OCI-LY7 (cell line): Measurements from ENCODE around the gene UBAC1. TPM values are rescaled to one million over a fixed set of nuclear protein-coding genes. Genes with fewer than 3 reads are reported as not detected.

ENCODE experiments used
- BruUV-seq: library from RNA; stranded (reverse); fragments of 400-500 nt; replicated peaks from 2 replicates; lab custom pipeline; 2021; lab: Mats Ljungman, UMichigan
- CTCF ChIA-PET: fragments of 300-600 bp; sonication (Branson Sonifier 250); formaldehyde crosslinking; loops from one replicate; lab custom pipeline; 2022; ENCODE audit warnings: antibody characterized with exemption; ENCODE audit not compliant: unreplicated experiment; lab: Charles Lee
- POLR2A ChIA-PET: fragments of 300-600 bp; sonication (Branson Sonifier 250); formaldehyde crosslinking; loops from one replicate; lab custom pipeline; 2022; ENCODE audit warnings: antibody characterized with exemption; lab: Charles Lee
- DNase-seq: peaks from one replicate; pipeline ENCODE4 v3.0.0-alpha.2; 2015; ENCODE audit warnings: low spot score
- H2AFZ ChIP-seq: fragments of 200-600 bp; sonication (generic), shearing (Covaris generic); 2 replicates; pipeline ENCODE4 v1.6.1; 2014; ENCODE audit warnings: mild to moderate bottlenecking, antibody characterized with exemption, low read length, moderate library complexity
- H3K27ac ChIP-seq: fragments of 200-600 bp; sonication (generic); 2 replicates; pipeline ENCODE4 v1.5.1; 2014; ENCODE audit warnings: mixed run types, low read depth, mild to moderate bottlenecking, moderate library complexity, low read length, inconsistent platforms; ENCODE audit not compliant: poor library complexity, severe bottlenecking
- H3K36me3 ChIP-seq: fragments of 200-600 bp; sonication (generic); 2 replicates; pipeline ENCODE4 v1.6.1; 2014; ENCODE audit warnings: mild to moderate bottlenecking, antibody characterized with exemption, low read length, moderate library complexity, mixed read lengths; ENCODE audit not compliant: insufficient read depth
- H3K4me1 ChIP-seq: fragments of 200-600 bp; sonication (generic); 2 replicates; pipeline ENCODE4 v1.5.1; 2014; ENCODE audit warnings: mild to moderate bottlenecking, low read length; ENCODE audit not compliant: insufficient read depth, poor library complexity, severe bottlenecking
- H3K4me2 ChIP-seq: fragments of 200-600 bp; sonication (generic); 2 replicates; pipeline ENCODE4 v1.6.1; 2014; ENCODE audit warnings: mild to moderate bottlenecking, low read length
- H3K4me3 ChIP-seq: fragments of 200-600 bp; sonication (generic); 2 replicates; pipeline ENCODE4 v1.5.1; 2014; ENCODE audit warnings: mild to moderate bottlenecking, low read depth, low read length; ENCODE audit not compliant: poor library complexity, severe bottlenecking
- H3K79me2 ChIP-seq: fragments of 200-600 bp; sonication (generic); 2 replicates; pipeline ENCODE4 v1.6.1; 2016; ENCODE audit warnings: low read depth, mild to moderate bottlenecking, low read length, moderate library complexity, mixed read lengths; ENCODE audit not compliant: insufficient read depth
- H3K9me2 ChIP-seq: fragments of 200-600 bp; sonication (generic); 2 replicates; pipeline ENCODE4 v1.6.1; 2016; ENCODE audit warnings: mild to moderate bottlenecking, low read length, mixed read lengths; ENCODE audit not compliant: insufficient read depth
- H3K9me3 ChIP-seq: fragments of 200-600 bp; sonication (generic); 2 replicates; pipeline ENCODE4 v1.6.1; 2014; ENCODE audit warnings: mild to moderate bottlenecking, mixed run types, low read length, mixed read lengths
- H4K20me1 ChIP-seq: fragments of 200-600 bp; sonication (generic); 2 replicates; pipeline ENCODE4 v1.6.1; 2014; ENCODE audit warnings: mild to moderate bottlenecking, antibody characterized with exemption, low read length, moderate library complexity, mixed read lengths; ENCODE audit not compliant: insufficient read depth
- EZH2phosphoT487 ChIP-seq: fragments of 200-600 bp; sonication (generic); IDR thresholded peaks from 2 replicates; pipeline ENCODE4 v1.6.1; 2018; ENCODE audit warnings: low read depth, borderline replicate concordance, mild to moderate bottlenecking, mixed run types, antibody characterized with exemption, low read length, moderate library complexity, mixed read lengths
- intact Hi-C: fragments of 100-400 bp; cut with micrococcal nuclease; formaldehyde crosslinking; loops from one replicate; pipeline ENCODE4 v1.10.0; 2022; ENCODE audit not compliant: unreplicated experiment
- total RNA-seq, 2 experiments: library from RNA; depleted of rRNA in 1 of 2; stranded (reverse); fragments of >200 nt in 1 of 2; shearing (Covaris generic) in 1 of 2; gene quantifications; 2 replicates each; pipeline ENCODE4 v1.2.3, GENCODE V29; 2014 to 2022
- TF ChIP-seq, protein P1 (sequence below): fragments of 200-600 bp; sonication (generic); conservative IDR thresholded peaks from 2 replicates; pipeline ENCODE4 v1.5.1; 2014; ENCODE audit warnings: mild to moderate bottlenecking, antibody characterized with exemption, low read length, moderate library complexity, mixed read lengths

The UBAC1 gene
- total RNA-seq, 2 experiments from 2014 or later, result 42.3 to 59.2 TPM

GRCh38 chr9:135939351-135940265 lies 21.6 kb downstream of the UBAC1 start:
- Histone ChIP-seq H3K4me2 (no peak overlapping the region), H3K4me1 (no peaks in the 10 kb centered on the region), H3K27ac (no peak overlapping the region), H3K79me2 (no peaks in the 10 kb centered on the region), H2AFZ (no peak overlapping the region), H4K20me1 (no peaks in the 10 kb centered on the region), H3K9me2 (no peaks in the 10 kb centered on the region), H3K36me3 (peaks cover 80% of the 10 kb centered on the region), H3K4me3 (no peak overlapping the region), H3K9me3 (no peaks in the 10 kb centered on the region)
- no TSS peak for BruUV-seq
- TF ChIP-seq, protein P1, sequence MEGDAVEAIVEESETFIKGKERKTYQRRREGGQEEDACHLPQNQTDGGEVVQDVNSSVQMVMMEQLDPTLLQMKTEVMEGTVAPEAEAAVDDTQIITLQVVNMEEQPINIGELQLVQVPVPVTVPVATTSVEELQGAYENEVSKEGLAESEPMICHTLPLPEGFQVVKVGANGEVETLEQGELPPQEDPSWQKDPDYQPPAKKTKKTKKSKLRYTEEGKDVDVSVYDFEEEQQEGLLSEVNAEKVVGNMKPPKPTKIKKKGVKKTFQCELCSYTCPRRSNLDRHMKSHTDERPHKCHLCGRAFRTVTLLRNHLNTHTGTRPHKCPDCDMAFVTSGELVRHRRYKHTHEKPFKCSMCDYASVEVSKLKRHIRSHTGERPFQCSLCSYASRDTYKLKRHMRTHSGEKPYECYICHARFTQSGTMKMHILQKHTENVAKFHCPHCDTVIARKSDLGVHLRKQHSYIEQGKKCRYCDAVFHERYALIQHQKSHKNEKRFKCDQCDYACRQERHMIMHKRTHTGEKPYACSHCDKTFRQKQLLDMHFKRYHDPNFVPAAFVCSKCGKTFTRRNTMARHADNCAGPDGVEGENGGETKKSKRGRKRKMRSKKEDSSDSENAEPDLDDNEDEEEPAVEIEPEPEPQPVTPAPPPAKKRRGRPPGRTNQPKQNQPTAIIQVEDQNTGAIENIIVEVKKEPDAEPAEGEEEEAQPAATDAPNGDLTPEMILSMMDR, result no peak
- no peak for TF ChIP-seq EZH2phosphoT487
- intact Hi-C loops, result no loop called here
- POLR2A ChIA-PET, result no interaction called here
- CTCF ChIA-PET, result no interaction called here
- DNase-seq, result no peak

GRCh38 chr9:135937521-135938489 lies 23.4 kb downstream of the UBAC1 start:
- no peak for TF ChIP-seq EZH2phosphoT487
- TF ChIP-seq, protein P1, result no peak

More at GRCh38 chr9:135937521-135938489, 23.4 kb downstream of the UBAC1 start:
- intact Hi-C loops, result no loop called here
- Histone ChIP-seq H3K4me3 (no peak overlapping the region), H3K4me1 (no peaks in the 10 kb centered on the region), H3K4me2 (no peak overlapping the region), H3K9me3 (no peaks in the 10 kb centered on the region), H2AFZ (no peak overlapping the region), H4K20me1 (no peaks in the 10 kb centered on the region), H3K9me2 (no peaks in the 10 kb centered on the region), H3K27ac (no peak overlapping the region), H3K79me2 (no peaks in the 10 kb centered on the region), H3K36me3 (peaks cover 80% of the 10 kb centered on the region)
- no TSS peak for BruUV-seq
- ChIA-PET POLR2A (no interaction called here), CTCF (no interaction called here)
- DNase-seq, result no peak
